HepG2 (cell line): ENCODE measurements around the gene EEIG1. TPM values are rescaled to one million over a fixed set of nuclear protein-coding genes. Genes with fewer than 3 reads are reported as not detected.
A peak's percentile ranks its signal among the peaks of the same experiment; 100 is the strongest.

Experiments used
- ATAC-seq: fragments of 200-7000 bp; cut with Tn5 transposase; 3 replicates; pipeline ENCODE4 v1.9.1; 2020; ENCODE audit warnings: mild to moderate bottlenecking, moderate library complexity
- BruUV-seq: library from RNA; stranded (reverse); fragments of 400-500 nt; replicated peaks from 2 replicates; lab custom pipeline; 2021; lab: Mats Ljungman, UMichigan
- CTCF ChIA-PET: fragments of 300-600 bp; formaldehyde crosslinking; extraction: SDS; loops from one replicate; lab custom pipeline; 2021; ENCODE audit warnings: low total read pairs, inconsistent platforms, low intra/inter-chr PET ratio; lab: Yijun Ruan, JAX
- POLR2A ChIA-PET: fragments of 350-600 bp; sonication (Branson Sonifier 250); formaldehyde crosslinking; loops from one replicate; lab custom pipeline; 2020; ENCODE audit warnings: antibody characterized with exemption, inconsistent platforms; lab: Yijun Ruan, JAX
- DNase-seq: peaks from one replicate; pipeline ENCODE4 v3.0.0-alpha.2; 2015; ENCODE audit warnings: low spot score
- FAIRE-seq: peaks from 3 replicates; lab custom pipeline; 2011; peaks lifted over from hg19 to GRCh38; lab: Jason Lieb, UNC
- H2AFZ ChIP-seq: one replicate; pipeline ENCODE4 v1.6.1; 2011; ENCODE audit warnings: low read length, inconsistent platforms
- H3K27ac ChIP-seq: fragments of 300-600 bp; 3 replicates; pipeline ENCODE4 v1.8.0; 2011; ENCODE audit warnings: mixed run types, mild to moderate bottlenecking, mixed read lengths, low read length, inconsistent platforms; ENCODE audit not compliant: insufficient read depth; ENCODE audit errors: extremely low read length
- H3K27me3 ChIP-seq, 2 experiments: fragments of 200-600 bp in 1 of 2; 2 replicates in 1 of 2; 3 replicates in 1 of 2; pipeline versions ENCODE4 v1.6.0 to v1.8.0; 2011; ENCODE audit warnings: low read length in 2 of 2, mild to moderate bottlenecking in 2 of 2, moderate library complexity in 2 of 2, inconsistent platforms in 1 of 2; ENCODE audit not compliant: insufficient read depth in 2 of 2, control insufficient read depth in 1 of 2
- H3K36me3 ChIP-seq, 2 experiments: fragments of 200-600 bp in 1 of 2; replicated peaks in 1 of 2; 2 replicates in 1 of 2; 3 replicates in 1 of 2; pipeline versions ENCODE4 v1.5.1 to v1.8.0; 2011; ENCODE audit warnings: low read length in 2 of 2, inconsistent platforms in 1 of 2; ENCODE audit not compliant: insufficient read depth in 2 of 2, control insufficient read depth in 1 of 2
- H3K4me1 ChIP-seq: 2 replicates; pipeline ENCODE4 v1.5.1; 2012; ENCODE audit warnings: low read length, inconsistent platforms; ENCODE audit not compliant: insufficient read depth
- H3K4me2 ChIP-seq: 2 replicates; pipeline ENCODE4 v1.6.0; 2011; ENCODE audit warnings: low read depth, low read length, inconsistent platforms
- H3K4me3 ChIP-seq, 3 experiments: fragments of 200-600 bp in 1 of 3; sonication (generic), shearing (Covaris generic) in 1 of 3; replicated peaks in 1 of 3; 2 replicates each; pipeline ENCODE4 v1.5.1; 2011 to 2016; ENCODE audit warnings: low read length in 3 of 3, inconsistent platforms in 2 of 3, low read depth in 2 of 3, mild to moderate bottlenecking in 2 of 3, control low read depth in 1 of 3, mixed read lengths in 1 of 3; ENCODE audit not compliant: insufficient read depth in 1 of 3
- H3K79me2 ChIP-seq: one replicate; pipeline ENCODE4 v1.6.1; 2011; ENCODE audit warnings: low read length, inconsistent platforms; ENCODE audit not compliant: insufficient read depth
- H3K9ac ChIP-seq: 2 replicates; pipeline ENCODE4 v1.6.0; 2011; ENCODE audit warnings: mild to moderate bottlenecking, low read depth, low read length, inconsistent platforms; ENCODE audit not compliant: insufficient read depth
- H3K9me3 ChIP-seq: 2 replicates; pipeline ENCODE4 v1.5.1; 2012; ENCODE audit warnings: mild to moderate bottlenecking, low read length
- H4K20me1 ChIP-seq: 2 replicates; pipeline ENCODE4 v1.6.0; 2011; ENCODE audit warnings: inconsistent platforms, mild to moderate bottlenecking, low read length, moderate library complexity; ENCODE audit not compliant: insufficient read depth
- POLR2G ChIP-seq: fragments of 200-400 bp; formaldehyde crosslinking; IDR thresholded peaks from 2 replicates; pipeline ENCODE4 v1.6.1; 2018; ENCODE audit warnings: mild to moderate bottlenecking, low read depth, low read length, moderate library complexity
- RERE ChIP-seq: IDR thresholded peaks from 2 replicates; pipeline ENCODE4 v1.6.1; 2016; ENCODE audit warnings: low read depth, missing genetic modification reagents, missing compliant biosample characterization
- SIX4 ChIP-seq: sonication (generic); formaldehyde crosslinking; IDR thresholded peaks from 2 replicates; pipeline ENCODE4 v1.4.0; 2020; ENCODE audit warnings: missing genetic modification reagents
- YY1 ChIP-seq: IDR thresholded peaks from 2 replicates; pipeline ENCODE4 v1.6.1; 2011; ENCODE audit warnings: low read length, low read depth, moderate library complexity, mild to moderate bottlenecking; ENCODE audit not compliant: insufficient read depth, insufficient replicate concordance
- ZNF33A ChIP-seq: sonication (generic); formaldehyde crosslinking; IDR thresholded peaks from 2 replicates; pipeline ENCODE4 v1.5.1; 2020; ENCODE audit warnings: missing genetic modification reagents, mild to moderate bottlenecking, moderate library complexity, borderline replicate concordance
- ZNF549 ChIP-seq: sonication (generic); formaldehyde crosslinking; IDR thresholded peaks from 2 replicates; pipeline ENCODE4 v1.5.0; 2020; ENCODE audit warnings: missing genetic modification reagents
- ZNF724P ChIP-seq: sonication (generic); formaldehyde crosslinking; IDR thresholded peaks from 2 replicates; pipeline ENCODE4 v1.8.0; 2022; ENCODE audit warnings: missing genetic modification reagents, borderline replicate concordance
- WGBS: methylation state at CpG from one replicate; pipeline ENCODE4 v1.1.6; 2017; ENCODE audit warnings: low lambda C conversion rate; 5-methylcytosine and 5-hydroxymethylcytosine counted together
- in situ Hi-C: cut with HindIII; loops from 2 replicates; pipeline ENCODE4 v1.10.0; 2017; ENCODE audit warnings: low pct_unique_long_range_greater_than_20kb; ENCODE audit not compliant: extremely low pct_ligation_motif_present
- intact Hi-C: fragments of 100-400 bp; cut with micrococcal nuclease; formaldehyde crosslinking; loops from one replicate; pipeline ENCODE4 v1.10.0; 2022; ENCODE audit not compliant: unreplicated experiment
- polyA plus RNA-seq, 8 experiments: library from polyadenylated mRNA; depleted of rRNA in 3 of 8; stranded (reverse) in 7 of 8; unstranded in 1 of 8; fragments of >200 nt; fragmentation: Illumina TruSeq in 4 of 8; extraction: Trizol in 4 of 8; gene quantifications; 2 replicates each; pipeline versions ENCODE4 v1.2.1 to v1.2.3, GENCODE V29; 2011 to 2016; ENCODE audit warnings: low read depth in 4 of 8, missing spikeins in 1 of 8, mixed read lengths in 1 of 8; ENCODE audit not compliant: insufficient read depth in 1 of 8
- total RNA-seq, 5 experiments: library from RNA; depleted of rRNA; stranded (reverse); fragments of >200 nt; fragmentation: Illumina TruSeq; extraction: Trizol; gene quantifications; 2 replicates each; pipeline ENCODE4 v1.2.3, GENCODE V29; 2016; ENCODE audit warnings: low read depth in 1 of 5

The EEIG1 gene
- total and polyA plus RNA-seq, 2 of the 13 experiments (the other 11 are each of a cell fraction or from before 2014, with no cell fraction given): 16.6 to 25.2 TPM

GRCh38 chr9:127940593-127940992, 40.2 kb downstream of the EEIG1 start:
- peaks cover 7% of the 10 kb centered on the region for H4K20me1 ChIP-seq
- in situ Hi-C loops (no loop called here), intact Hi-C loops (loop anchor here (5.0 to 10.0 kb wide), 2 partner anchors 37 to 174 kb away; no protein-coding TSS in a partner anchor)
- H3K79me2 ChIP-seq: peaks cover 20% of the 10 kb centered on the region
- no TSS peak for BruUV-seq
- no peak overlapping the region for H3K27ac ChIP-seq
- no peak for FAIRE-seq
- ChIA-PET POLR2A (interaction anchor here (0.5 to 2.2 kb wide), 2 partner anchors 51 to 127 kb away, joined by 3 to 5 read pairs; partner anchors contain the start of genes NAIF1 and SLC25A25), CTCF (no interaction called here)
- TF ChIP-seq ZNF549 (no peak), ZNF33A (CRISPR knock-in tag) (no peak), YY1 (no peak), SIX4 (no peak), POLR2G (0 out of 2 replicates have a peak, but pooled peaks have one; percentile 8), ZNF724P (no peak), RERE (no peak)
- H3K4me2 ChIP-seq: no peak overlapping the region
- H3K36me3 ChIP-seq: peaks cover 13 to 39% of the 10 kb centered on the region in 2 experiments; a peak in 4 of 5 replicates
- no peak overlapping the region for H2AFZ ChIP-seq
- WGBS: 98% methylated on average over 4 of the region's 4 CpGs
- DNase-seq: no peak
- no peak overlapping the region for H3K4me3 ChIP-seq
- H3K9me3 ChIP-seq: no peaks in the 10 kb centered on the region
- ATAC-seq: no peak
- no peaks in the 10 kb centered on the region; a peak in 1 of 5 replicates for H3K27me3 ChIP-seq
- no peak overlapping the region for H3K9ac ChIP-seq
- peaks cover 32% of the 10 kb centered on the region for H3K4me1 ChIP-seq
